ENCODE data around the gene DIP2C.

Gene DIP2C

DNA sequence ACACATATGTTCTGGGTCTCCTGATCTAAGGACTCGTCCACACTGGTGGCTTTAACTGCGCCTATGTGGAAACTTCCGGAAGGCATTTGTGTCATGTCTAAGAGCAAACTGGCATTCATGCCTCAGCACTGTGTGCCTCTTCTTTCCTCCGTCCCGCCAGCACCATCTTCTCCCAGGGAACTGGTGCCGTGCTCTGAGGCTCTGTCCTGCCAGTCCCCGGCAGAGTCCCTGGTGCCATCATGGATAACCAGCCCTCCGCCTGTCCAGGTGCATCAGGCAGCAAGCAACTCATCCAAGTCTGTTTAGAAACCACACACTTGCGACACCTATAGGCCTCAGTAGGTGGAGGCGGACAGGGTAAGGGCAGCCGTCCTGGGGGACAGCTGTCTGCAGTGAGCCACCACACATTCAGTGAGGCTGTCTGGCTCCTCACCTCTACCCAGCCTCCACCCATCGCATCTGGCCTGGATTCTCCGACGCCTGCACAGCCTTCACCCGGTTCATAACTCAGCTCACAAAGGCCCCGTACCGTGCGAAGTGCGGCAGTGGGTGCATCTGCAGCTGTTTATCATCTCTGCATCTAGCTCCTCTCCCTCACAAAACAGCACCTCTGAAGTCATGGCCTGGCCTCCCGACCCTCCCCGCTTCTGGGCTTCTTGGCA lies 162.7 kb downstream of the DIP2C start:
- DNase-seq (no peak), ATAC-seq (ENCODE audit: insufficient read depth, low read depth) (no peak)
- peaks cover 10% of the 10 kb centered on the region for H4K20me1 ChIP-seq (ENCODE audit: insufficient read depth, low read length)
- H3K4me2 ChIP-seq (ENCODE audit: insufficient read depth, low read length), result no peak overlapping the region
- H2AFZ ChIP-seq (ENCODE audit: low read depth, low read length), result no peak overlapping the region
- TF ChIP-seq CTCF (IDR thresholded peaks at IDR 0.05; ENCODE audit: borderline replicate concordance, extremely low read depth, low read length, poor library complexity, severe bottlenecking) (no peak), EZH2 (IDR thresholded peaks at IDR 0.05; ENCODE audit: borderline replicate concordance, low read depth, low read length, severe bottlenecking) (no peak)
- H3K79me2 ChIP-seq (ENCODE audit: insufficient read depth, low read length), result no peaks in the 10 kb centered on the region
- no peaks in the 10 kb centered on the region for H3K4me1 ChIP-seq (ENCODE audit: insufficient read depth, low read length)
- no peaks in the 10 kb centered on the region for H3K36me3 ChIP-seq (ENCODE audit: insufficient read depth, low read length)
- no peak overlapping the region for H3K9ac ChIP-seq (ENCODE audit: low read depth, low read length)
- no peaks in the 10 kb centered on the region for H3K9me3 ChIP-seq (ENCODE audit: insufficient read depth, low read length, severe bottlenecking)
- H3K27ac ChIP-seq (ENCODE audit: low read length), result no peak overlapping the region
- no peak overlapping the region for H3K4me3 ChIP-seq (ENCODE audit: low read depth in 1 of 2, low read length in 2 of 2)
- peaks cover 11% of the 10 kb centered on the region for H3K27me3 ChIP-seq (ENCODE audit: insufficient read depth, low read length, poor library complexity)

DNA sequence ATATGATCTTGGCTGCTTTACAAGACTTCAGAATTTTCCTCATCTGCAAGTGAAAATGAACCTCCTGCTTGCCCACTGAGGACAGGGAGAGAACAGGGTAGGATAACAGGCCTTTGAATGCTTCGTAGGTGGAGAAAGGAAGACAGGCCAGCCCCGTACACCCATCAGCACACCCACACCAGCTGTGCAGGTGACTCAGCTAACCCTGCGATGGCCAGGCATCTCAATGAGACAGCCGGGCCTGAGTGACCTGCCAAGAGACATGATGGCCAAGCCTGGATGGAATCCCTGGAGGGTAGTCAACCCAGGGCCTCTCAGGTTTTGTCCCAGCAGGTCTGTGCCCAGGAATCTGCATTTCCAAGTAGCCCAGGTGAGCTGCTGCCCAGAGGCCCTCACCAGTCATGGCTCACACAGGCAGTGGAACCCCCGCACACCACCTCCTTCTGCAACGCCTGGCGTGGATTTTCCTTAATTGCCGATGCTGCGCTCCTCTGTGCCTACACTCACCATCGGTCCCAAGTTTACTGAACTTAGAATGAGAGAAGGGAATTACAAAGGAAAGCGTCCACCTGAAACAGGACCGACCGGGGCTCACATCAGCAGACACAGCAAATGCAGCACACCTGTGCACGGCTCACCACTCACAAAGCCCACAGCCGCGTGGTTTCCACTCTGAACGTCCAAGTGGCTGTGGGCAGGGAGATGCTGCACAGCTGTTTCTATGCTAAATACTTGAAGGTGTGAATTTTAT lies 163.7 kb downstream of the DIP2C start:
- no peak overlapping the region for H3K4me3 ChIP-seq (ENCODE audit: low read depth in 1 of 2, low read length in 2 of 2)
- peaks cover 17% of the 10 kb centered on the region for H3K27me3 ChIP-seq (ENCODE audit: insufficient read depth, low read length, poor library complexity)
- peaks cover 10% of the 10 kb centered on the region for H4K20me1 ChIP-seq (ENCODE audit: insufficient read depth, low read length)
- H3K27ac ChIP-seq (ENCODE audit: low read length), result no peak overlapping the region
- no peaks in the 10 kb centered on the region for H3K79me2 ChIP-seq (ENCODE audit: insufficient read depth, low read length)
- TF ChIP-seq CTCF (IDR thresholded peaks at IDR 0.05; ENCODE audit: borderline replicate concordance, extremely low read depth, low read length, poor library complexity, severe bottlenecking), result no peak
- no peak for TF ChIP-seq EZH2 (IDR thresholded peaks at IDR 0.05; ENCODE audit: borderline replicate concordance, low read depth, low read length, severe bottlenecking)
- no peak for DNase-seq
- no peak overlapping the region for H2AFZ ChIP-seq (ENCODE audit: low read depth, low read length)
- H3K36me3 ChIP-seq (ENCODE audit: insufficient read depth, low read length), result no peaks in the 10 kb centered on the region
- H3K4me2 ChIP-seq (ENCODE audit: insufficient read depth, low read length), result no peak overlapping the region
- no peaks in the 10 kb centered on the region for H3K4me1 ChIP-seq (ENCODE audit: insufficient read depth, low read length)
- H3K9me3 ChIP-seq (ENCODE audit: insufficient read depth, low read length, severe bottlenecking), result no peaks in the 10 kb centered on the region
- no peak overlapping the region for H3K9ac ChIP-seq (ENCODE audit: low read depth, low read length)
- ATAC-seq (ENCODE audit: insufficient read depth, low read depth), result no peak

GRCh38 chr10:523925-524324 lies 165.5 kb downstream of the DIP2C start:
- no peaks in the 10 kb centered on the region for H3K36me3 ChIP-seq (ENCODE audit: insufficient read depth, low read length)
- no peak overlapping the region for H3K27ac ChIP-seq (ENCODE audit: low read length)
- no peaks in the 10 kb centered on the region for H3K4me1 ChIP-seq (ENCODE audit: insufficient read depth, low read length)
- peaks cover 17% of the 10 kb centered on the region for H3K27me3 ChIP-seq (ENCODE audit: insufficient read depth, low read length, poor library complexity)
- TF ChIP-seq EZH2 (IDR thresholded peaks at IDR 0.05; ENCODE audit: borderline replicate concordance, low read depth, low read length, severe bottlenecking) (no peak), CTCF (IDR thresholded peaks at IDR 0.05; ENCODE audit: borderline replicate concordance, extremely low read depth, low read length, poor library complexity, severe bottlenecking) (no peak)
- no peaks in the 10 kb centered on the region for H3K9me3 ChIP-seq (ENCODE audit: insufficient read depth, low read length, severe bottlenecking)
- H3K4me2 ChIP-seq (ENCODE audit: insufficient read depth, low read length), result no peak overlapping the region
- no peak overlapping the region for H3K4me3 ChIP-seq (ENCODE audit: low read depth in 1 of 2, low read length in 2 of 2)
- H3K79me2 ChIP-seq (ENCODE audit: insufficient read depth, low read length), result no peaks in the 10 kb centered on the region
- H4K20me1 ChIP-seq (ENCODE audit: insufficient read depth, low read length), result peaks cover 13% of the 10 kb centered on the region
- no peak overlapping the region for H2AFZ ChIP-seq (ENCODE audit: low read depth, low read length)
- no peak overlapping the region for H3K9ac ChIP-seq (ENCODE audit: low read depth, low read length)
- DNase-seq, result no peak
- ATAC-seq (ENCODE audit: insufficient read depth, low read depth), result no peak

Measured in DND-41 (cell line).